OCI-LY7 (cell line): ENCODE data around the gene EFNA5. TPM values are rescaled to one million over a fixed set of nuclear protein-coding genes. Genes with fewer than 3 reads are reported as not detected.

Experiments used
- BruUV-seq: library from RNA; stranded (reverse); fragments of 400-500 nt; replicated peaks from 2 replicates; lab custom pipeline; 2021; lab: Mats Ljungman, UMichigan
- CTCF ChIA-PET: fragments of 300-600 bp; sonication (Branson Sonifier 250); formaldehyde crosslinking; loops from one replicate; lab custom pipeline; 2022; ENCODE audit warnings: antibody characterized with exemption; ENCODE audit not compliant: unreplicated experiment; lab: Charles Lee
- POLR2A ChIA-PET: fragments of 300-600 bp; sonication (Branson Sonifier 250); formaldehyde crosslinking; loops from one replicate; lab custom pipeline; 2022; ENCODE audit warnings: antibody characterized with exemption; lab: Charles Lee
- DNase-seq: peaks from one replicate; pipeline ENCODE4 v3.0.0-alpha.2; 2015; ENCODE audit warnings: low spot score
- H2AFZ ChIP-seq: fragments of 200-600 bp; sonication (generic), shearing (Covaris generic); 2 replicates; pipeline ENCODE4 v1.6.1; 2014; ENCODE audit warnings: mild to moderate bottlenecking, antibody characterized with exemption, low read length, moderate library complexity
- H3K27ac ChIP-seq: fragments of 200-600 bp; sonication (generic); 2 replicates; pipeline ENCODE4 v1.5.1; 2014; ENCODE audit warnings: mixed run types, low read depth, mild to moderate bottlenecking, moderate library complexity, low read length, inconsistent platforms; ENCODE audit not compliant: poor library complexity, severe bottlenecking
- H3K36me3 ChIP-seq: fragments of 200-600 bp; sonication (generic); 2 replicates; pipeline ENCODE4 v1.6.1; 2014; ENCODE audit warnings: mild to moderate bottlenecking, antibody characterized with exemption, low read length, moderate library complexity, mixed read lengths; ENCODE audit not compliant: insufficient read depth
- H3K4me1 ChIP-seq: fragments of 200-600 bp; sonication (generic); 2 replicates; pipeline ENCODE4 v1.5.1; 2014; ENCODE audit warnings: mild to moderate bottlenecking, low read length; ENCODE audit not compliant: insufficient read depth, poor library complexity, severe bottlenecking
- H3K4me2 ChIP-seq: fragments of 200-600 bp; sonication (generic); 2 replicates; pipeline ENCODE4 v1.6.1; 2014; ENCODE audit warnings: mild to moderate bottlenecking, low read length
- H3K4me3 ChIP-seq: fragments of 200-600 bp; sonication (generic); 2 replicates; pipeline ENCODE4 v1.5.1; 2014; ENCODE audit warnings: mild to moderate bottlenecking, low read depth, low read length; ENCODE audit not compliant: poor library complexity, severe bottlenecking
- H3K79me2 ChIP-seq: fragments of 200-600 bp; sonication (generic); 2 replicates; pipeline ENCODE4 v1.6.1; 2016; ENCODE audit warnings: low read depth, mild to moderate bottlenecking, low read length, moderate library complexity, mixed read lengths; ENCODE audit not compliant: insufficient read depth
- H3K9me2 ChIP-seq: fragments of 200-600 bp; sonication (generic); 2 replicates; pipeline ENCODE4 v1.6.1; 2016; ENCODE audit warnings: mild to moderate bottlenecking, low read length, mixed read lengths; ENCODE audit not compliant: insufficient read depth
- H3K9me3 ChIP-seq: fragments of 200-600 bp; sonication (generic); 2 replicates; pipeline ENCODE4 v1.6.1; 2014; ENCODE audit warnings: mild to moderate bottlenecking, mixed run types, low read length, mixed read lengths
- H4K20me1 ChIP-seq: fragments of 200-600 bp; sonication (generic); 2 replicates; pipeline ENCODE4 v1.6.1; 2014; ENCODE audit warnings: mild to moderate bottlenecking, antibody characterized with exemption, low read length, moderate library complexity, mixed read lengths; ENCODE audit not compliant: insufficient read depth
- CTCF ChIP-seq: fragments of 200-600 bp; sonication (generic); conservative IDR thresholded peaks from 2 replicates; pipeline ENCODE4 v1.5.1; 2014; ENCODE audit warnings: mild to moderate bottlenecking, antibody characterized with exemption, low read length, moderate library complexity, mixed read lengths
- EZH2phosphoT487 ChIP-seq: fragments of 200-600 bp; sonication (generic); IDR thresholded peaks from 2 replicates; pipeline ENCODE4 v1.6.1; 2018; ENCODE audit warnings: low read depth, borderline replicate concordance, mild to moderate bottlenecking, mixed run types, antibody characterized with exemption, low read length, moderate library complexity, mixed read lengths
- intact Hi-C: fragments of 100-400 bp; cut with micrococcal nuclease; formaldehyde crosslinking; loops from one replicate; pipeline ENCODE4 v1.10.0; 2022; ENCODE audit not compliant: unreplicated experiment
- total RNA-seq, 2 experiments: library from RNA; depleted of rRNA in 1 of 2; stranded (reverse); fragments of >200 nt in 1 of 2; shearing (Covaris generic) in 1 of 2; gene quantifications; 2 replicates each; pipeline ENCODE4 v1.2.3, GENCODE V29; 2014 to 2022

EFNA5 gene
- total RNA-seq, 2 experiments from 2014 or later = 2.1 to 3.1 TPM

- no TSS peak for BruUV-seq
- ChIA-PET CTCF (interaction anchor here (0.8 to 1.2 kb wide), 2 partner anchors 19 to 50 kb away, joined by 3 read pairs; no protein-coding TSS in a partner anchor), POLR2A (interaction anchor here (1.0 to 15.0 kb wide), 9 partner anchors 10 to 447 kb away, joined by 3 to 218 read pairs (median 5); no protein-coding TSS in a partner anchor)
- no peak overlapping the region for H3K27ac ChIP-seq
- H3K79me2 ChIP-seq = no peaks in the 10 kb centered on the region
- no peaks in the 10 kb centered on the region for H4K20me1 ChIP-seq
- intact Hi-C loops = no loop called here
- TF ChIP-seq EZH2phosphoT487 = no peak
- TF ChIP-seq CTCF = no peak
- H2AFZ ChIP-seq = peak overlapping the region; percentile 63
- H3K36me3 ChIP-seq = no peaks in the 10 kb centered on the region
- H3K4me1 ChIP-seq = peaks cover 75% of the 10 kb centered on the region
- no peak for DNase-seq
- peak overlapping the region; percentile 35; the same call in 1 of the 2 replicates for H3K4me2 ChIP-seq
- no peaks in the 10 kb centered on the region for H3K9me3 ChIP-seq
- H3K4me3 ChIP-seq = no peak overlapping the region
- no peaks in the 10 kb centered on the region for H3K9me2 ChIP-seq
Observed at GRCh38 chr5:107553117-107553555, 117.6 kb downstream of the EFNA5 start.

- BruUV-seq = no TSS peak
- H3K27ac ChIP-seq = no peak overlapping the region
- no peak for DNase-seq
- no peaks in the 10 kb centered on the region for H3K36me3 ChIP-seq
- H3K4me3 ChIP-seq = no peak overlapping the region
- ChIA-PET POLR2A (interaction anchor here (0.6 to 15.0 kb wide), 8 partner anchors 12 to 97 kb away, joined by 3 to 218 read pairs (median 4); no protein-coding TSS in a partner anchor), CTCF (no interaction called here)
- no peaks in the 10 kb centered on the region for H3K9me2 ChIP-seq
- intact Hi-C loops = loop anchor here (1.0 kb wide), 1 partner anchor 18 kb away; no protein-coding TSS in a partner anchor
- no peaks in the 10 kb centered on the region for H4K20me1 ChIP-seq
- peak overlapping the region; percentile 42; the same call in 1 of the 2 replicates for H2AFZ ChIP-seq
- no peak for TF ChIP-seq CTCF
- TF ChIP-seq EZH2phosphoT487 = no peak
- H3K4me2 ChIP-seq = no peak overlapping the region
- H3K9me3 ChIP-seq = no peaks in the 10 kb centered on the region
- peaks cover 81% of the 10 kb centered on the region for H3K4me1 ChIP-seq
- H3K79me2 ChIP-seq = no peaks in the 10 kb centered on the region
Observed at GRCh38 chr5:107551088-107551487, 119.6 kb downstream of the EFNA5 start.

- Histone ChIP-seq H2AFZ (peak overlapping the region; percentile 53; the same call in 1 of the 2 replicates), H3K4me2 (no peak overlapping the region), H3K9me2 (no peaks in the 10 kb centered on the region), H3K27ac (no peak overlapping the region), H3K79me2 (no peaks in the 10 kb centered on the region), H3K9me3 (no peaks in the 10 kb centered on the region), H3K36me3 (no peaks in the 10 kb centered on the region), H3K4me3 (no peak overlapping the region), H3K4me1 (peaks cover 71% of the 10 kb centered on the region), H4K20me1 (no peaks in the 10 kb centered on the region)
- no TSS peak for BruUV-seq
- no peak for DNase-seq
- intact Hi-C loops = no loop called here
- no peak for TF ChIP-seq EZH2phosphoT487
- no peak for TF ChIP-seq CTCF
- POLR2A ChIA-PET = interaction anchor here (0.6 to 15.0 kb wide), 3 partner anchors 18 to 85 kb away, joined by 3 to 218 read pairs (median 3); no protein-coding TSS in a partner anchor
- CTCF ChIA-PET = no interaction called here
Observed at GRCh38 chr5:107549567-107549966, 121.2 kb downstream of the EFNA5 start.
